GM12874 (cell line): ENCODE results near the gene CBR1.

Experiments used
- CTCF ChIP-seq: IDR thresholded peaks from 2 replicates; pipeline ENCODE4 v1.5.1; 2011; ENCODE audit warnings: low read depth, mild to moderate bottlenecking, control low read depth, low read length, moderate library complexity; ENCODE audit not compliant: insufficient read depth

CBR1 gene

GRCh38 chr21:36092681-36093080, 22.9 kb downstream of the CBR1 start:
- no peak for TF ChIP-seq CTCF

DNA sequence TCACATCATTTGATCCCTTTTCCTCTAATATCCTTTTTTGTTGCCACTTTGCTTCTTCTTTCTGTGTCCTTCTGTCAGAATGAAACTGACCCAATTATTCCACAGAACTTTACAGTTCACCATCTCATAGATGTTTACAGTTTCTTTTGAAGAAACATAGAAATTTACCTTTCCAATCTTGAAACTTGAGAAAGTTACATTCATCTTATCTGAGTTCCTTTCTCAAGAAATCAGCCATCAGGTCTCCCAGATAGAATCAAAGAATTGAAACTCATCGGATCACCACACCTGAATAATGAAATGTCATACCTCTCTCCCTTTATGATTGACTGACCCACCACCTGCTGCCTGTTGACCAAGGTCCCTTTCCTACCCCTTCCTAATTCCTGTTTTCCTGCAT, 23.7 kb downstream of the CBR1 start:
- no peak for TF ChIP-seq CTCF

GRCh38 chr21:36096398-36097290, 26.8 kb downstream of the CBR1 start:
- TF ChIP-seq CTCF, result no peak

DNA sequence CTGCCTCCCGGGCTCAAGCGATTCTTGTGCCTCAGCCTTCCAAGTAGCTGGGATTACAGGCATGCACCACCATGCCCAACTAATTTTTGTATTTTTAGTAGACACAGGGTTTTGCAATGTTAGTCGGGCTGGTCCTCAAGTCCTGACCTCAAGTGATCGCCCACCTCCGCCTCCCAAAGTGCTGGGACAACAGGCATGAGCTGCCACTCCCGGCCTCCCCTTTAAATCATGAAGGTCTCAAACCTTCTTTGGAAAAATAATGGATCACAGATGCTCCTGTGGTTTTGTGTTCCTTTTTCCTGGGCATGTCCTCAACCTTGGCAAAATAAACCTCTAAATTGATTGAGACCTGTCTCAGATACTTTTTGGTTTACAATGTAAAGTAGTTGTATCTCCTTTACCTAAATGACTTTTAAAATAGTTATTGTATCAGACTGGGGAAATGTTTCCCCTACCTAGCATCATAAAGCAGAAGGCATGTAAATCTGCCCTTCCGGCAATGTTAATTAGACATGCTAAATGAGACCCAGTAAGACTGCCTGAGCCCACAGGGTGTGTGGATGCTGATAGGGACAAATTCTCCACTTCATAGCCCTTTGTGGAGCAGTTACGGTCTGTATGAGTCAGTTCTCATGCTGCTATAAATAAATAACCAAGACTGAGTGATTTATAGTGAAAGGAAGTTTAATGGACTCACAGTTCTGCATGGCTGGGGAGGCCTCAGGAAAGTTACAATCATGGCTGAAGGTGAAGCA, 27.8 kb downstream of the CBR1 start:
- no peak for TF ChIP-seq CTCF

DNA sequence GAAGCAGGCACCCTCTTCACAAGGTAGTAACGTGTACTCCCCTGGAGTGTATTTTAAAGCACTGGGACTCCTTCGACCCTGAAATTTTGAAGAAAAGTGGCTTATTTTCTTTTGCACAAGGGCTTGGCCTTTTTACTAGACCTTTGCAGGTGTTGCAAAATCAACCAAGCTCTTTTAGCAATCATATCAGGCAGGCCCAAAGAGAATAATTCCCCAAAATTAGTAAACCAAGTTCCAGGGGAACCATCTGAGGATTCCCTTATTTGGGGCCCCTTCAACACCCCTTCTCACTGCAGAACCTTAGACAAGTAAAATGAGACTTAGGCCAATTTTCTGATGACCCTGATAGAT, 28.3 kb downstream of the CBR1 start:
- no peak for TF ChIP-seq CTCF

- no peak for TF ChIP-seq CTCF
Observed at GRCh38 chr21:36099000-36099399, 29.2 kb downstream of the CBR1 start.

DNA sequence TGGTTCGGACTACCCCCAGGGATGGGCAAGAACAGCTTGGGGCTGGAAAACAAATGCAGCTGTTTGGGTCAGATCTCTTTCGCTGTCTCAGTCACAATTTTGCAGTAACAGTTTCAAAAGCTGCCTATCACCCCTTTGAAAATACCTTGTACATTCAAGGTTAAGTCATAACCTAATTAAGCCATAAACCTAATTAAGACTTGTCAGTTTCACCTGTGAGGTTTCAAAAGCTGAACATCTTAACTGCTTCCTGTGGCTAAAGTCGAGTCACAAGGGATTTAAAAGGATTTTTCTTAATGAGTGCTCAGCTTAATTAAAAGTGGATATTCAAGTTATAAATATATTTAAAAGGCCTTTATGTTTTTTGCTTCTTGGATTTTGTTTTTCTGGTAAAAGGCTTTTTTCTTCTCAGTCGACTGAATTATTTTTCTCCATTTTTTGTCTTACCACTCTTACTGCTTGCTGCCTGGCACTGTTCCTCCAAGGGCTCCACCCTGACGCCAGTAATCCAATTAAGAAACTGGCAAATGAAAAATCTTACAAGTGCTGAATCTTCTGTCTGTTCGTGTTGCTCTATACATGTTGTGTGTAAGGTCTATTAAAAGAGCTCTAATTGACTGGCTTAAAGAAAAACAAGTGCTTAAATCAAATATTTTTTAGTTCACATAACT, 31.3 kb downstream of the CBR1 start:
- TF ChIP-seq CTCF, result no peak
